Left lung (tissue), 10 donors: ENCODE data around the gene NR4A1. TPM values are rescaled to one million over a fixed set of nuclear protein-coding genes. Genes with fewer than 3 reads are reported as not detected.

ENCODE experiments used
- ATAC-seq: fragments of 200-7000 bp; cut with Tn5 transposase; one replicate; pipeline ENCODE4 v1.9.1; 2020; ENCODE audit warnings: moderate library complexity
- DNase-seq, 4 donors: peaks; one replicate each; pipeline ENCODE4 v3.0.0-alpha.2; 2013 to 2020
- H3K27ac ChIP-seq, 2 donors: fragments of 200-600 bp; sonication (generic) in 1 of 2; one replicate each; pipeline versions ENCODE4 v1.5.0 to v1.8.0; 2020 to 2021
- H3K27me3 ChIP-seq, 2 donors: fragments of 200-600 bp; sonication (generic) in 1 of 2; one replicate each; pipeline versions ENCODE4 v1.5.0 to v1.8.0; 2020 to 2021
- H3K36me3 ChIP-seq, 2 donors: fragments of 200-600 bp; sonication (generic) in 1 of 2; one replicate each; pipeline versions ENCODE4 v1.5.0 to v1.8.0; 2020 to 2021
- H3K4me1 ChIP-seq, 2 donors: fragments of 200-600 bp; one replicate each; pipeline ENCODE4 v1.8.0; 2021
- H3K4me3 ChIP-seq, 2 donors: fragments of 200-600 bp; sonication (generic) in 1 of 2; one replicate each; pipeline versions ENCODE4 v1.5.0 to v1.8.0; 2020 to 2021; ENCODE audit warnings: mild to moderate bottlenecking in 1 of 2
- H3K9me3 ChIP-seq, 2 donors: fragments of 200-600 bp; sonication (generic) in 1 of 2; one replicate each; pipeline versions ENCODE4 v1.5.0 to v1.8.0; 2020 to 2021
- CTCF ChIP-seq, 2 donors: fragments of 200-600 bp; sonication (generic) in 1 of 2; IDR thresholded peaks; one replicate each; pipeline versions ENCODE4 v1.5.0 to v1.8.0; 2021; ENCODE audit warnings: antibody characterized with exemption in 2 of 2
- intact Hi-C, 2 donors: fragments of 100-400 bp; cut with DNase I; formaldehyde crosslinking; loops; one replicate each; pipeline versions ENCODE4 v1.11.2 to v1.14.2; 2022
- polyA plus RNA-seq, 6 donors: library from polyadenylated mRNA; unstranded; fragments of 120-200 nt; gene quantifications; one replicate each; pipeline ENCODE4 v1.2.1, GENCODE V29; 2013; ENCODE audit not compliant: insufficient read length in 6 of 6
- total RNA-seq, 2 donors: library from RNA; stranded (reverse); fragmentation: NEBNext Ultra II Directional; extraction: Animal tissue kit (Norgen Biotek cat#: 25700); gene quantifications; one replicate each; pipeline ENCODE4 v1.2.1, GENCODE V29; 2021
- donor health status: DM: no; HTN: yes; CAD: no.
- donor health status: DM: no; HTN: no; CAD: no.

NR4A1 gene
- total and polyA plus RNA-seq, 8 donors, result 12.8 to 293 (median 82.3) TPM

GRCh38 chr12:52054833-52055730 lies 3.8 kb downstream of the NR4A1 start:
- Histone ChIP-seq H3K9me3 (no peaks in the 10 kb centered on the region), H3K4me3 (no peak overlapping the region), H3K27me3 (peaks cover 0 to 19% of the 10 kb centered on the region in 2 donors), H3K4me1 (peaks cover 5 to 38% of the 10 kb centered on the region in 2 donors), H3K27ac (no peak overlapping the region), H3K36me3 (peaks cover 0 to 57% of the 10 kb centered on the region in 2 donors)
- intact Hi-C loops, result no loop called here
- TF ChIP-seq CTCF (IDR thresholded peaks at IDR 0.05), result no peak
- no peak for ATAC-seq
- no peak for DNase-seq

- peaks cover 0 to 9% of the 10 kb centered on the region in 2 donors for H3K27me3 ChIP-seq
- ATAC-seq, result no peak
- H3K4me3 ChIP-seq, result no peak overlapping the region
- no peak for TF ChIP-seq CTCF (IDR thresholded peaks at IDR 0.05)
- H3K27ac ChIP-seq, result no peak overlapping the region
- H3K4me1 ChIP-seq, result peaks cover 0 to 29% of the 10 kb centered on the region in 2 donors
- no peak for DNase-seq
- peaks cover 0 to 57% of the 10 kb centered on the region in 2 donors for H3K36me3 ChIP-seq
- intact Hi-C loops, result no loop called here
- H3K9me3 ChIP-seq, result no peaks in the 10 kb centered on the region
These were observed 4.8 kb downstream of the NR4A1 start for GRCh38 chr12:52055731-52056711.

DNA sequence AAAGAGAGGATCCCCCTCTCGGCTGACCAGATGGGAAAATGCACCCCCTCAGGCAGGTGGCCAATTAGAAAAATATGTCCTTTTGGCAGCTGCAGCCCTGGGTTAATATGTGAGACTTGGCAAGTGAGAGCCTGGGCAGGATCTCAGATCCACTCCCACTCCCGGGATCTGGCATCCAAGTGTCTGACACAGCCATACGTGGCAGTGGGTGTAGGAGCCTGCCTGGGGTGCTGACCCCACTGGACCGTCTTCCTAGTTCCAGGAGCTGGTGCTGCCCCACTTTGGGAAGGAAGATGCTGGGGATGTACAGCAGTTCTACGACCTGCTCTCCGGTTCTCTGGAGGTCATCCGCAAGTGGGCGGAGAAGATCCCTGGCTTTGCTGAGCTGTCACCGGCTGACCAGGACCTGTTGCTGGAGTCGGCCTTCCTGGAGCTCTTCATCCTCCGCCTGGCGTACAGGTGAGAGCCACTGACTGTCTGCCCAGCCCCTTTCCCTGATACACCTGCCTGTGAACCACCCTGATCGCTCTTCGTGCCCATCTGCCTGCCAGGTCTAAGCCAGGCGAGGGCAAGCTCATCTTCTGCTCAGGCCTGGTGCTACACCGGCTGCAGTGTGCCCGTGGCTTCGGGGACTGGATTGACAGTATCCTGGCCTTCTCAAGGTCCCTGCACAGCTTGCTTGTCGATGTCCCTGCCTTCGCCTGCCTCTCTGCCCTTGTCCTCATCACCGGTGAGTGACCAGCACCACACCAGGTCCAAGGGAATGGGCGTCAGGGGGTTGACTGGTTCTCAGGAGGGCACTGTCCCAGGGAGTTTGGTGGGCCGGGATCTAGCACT lies 5.8 kb downstream of the NR4A1 start:
- intact Hi-C loops, result no loop called here
- no peak overlapping the region for H3K4me3 ChIP-seq
- no peak for TF ChIP-seq CTCF (IDR thresholded peaks at IDR 0.05)
- no peaks in the 10 kb centered on the region for H3K9me3 ChIP-seq
- peaks cover 0 to 57% of the 10 kb centered on the region in 2 donors for H3K36me3 ChIP-seq
- ATAC-seq (no peak), DNase-seq (no peak)
- H3K4me1 ChIP-seq, result peaks cover 0 to 19% of the 10 kb centered on the region in 2 donors
- no peak overlapping the region for H3K27ac ChIP-seq
- H3K27me3 ChIP-seq, result no peaks in the 10 kb centered on the region

- no peaks in the 10 kb centered on the region for H3K27me3 ChIP-seq
- intact Hi-C loops, result no loop called here
- H3K27ac ChIP-seq, result no peak overlapping the region
- ATAC-seq (no peak), DNase-seq (no peak)
- H3K9me3 ChIP-seq, result no peaks in the 10 kb centered on the region
- peaks cover 0 to 57% of the 10 kb centered on the region in 2 donors for H3K36me3 ChIP-seq
- no peak overlapping the region for H3K4me3 ChIP-seq
- no peak for TF ChIP-seq CTCF (IDR thresholded peaks at IDR 0.05)
- H3K4me1 ChIP-seq, result peaks cover 0 to 11% of the 10 kb centered on the region in 2 donors
These were observed 6.7 kb downstream of the NR4A1 start for GRCh38 chr12:52057638-52058576.
